ENCODE data around the gene ADAM12. TPM values are rescaled to one million over a fixed set of nuclear protein-coding genes. Genes with fewer than 3 reads are reported as not detected.

ADAM12 gene
- total and polyA plus RNA-seq, 4 donors, result 0.03 to 0.33 (median 0.19) TPM

GRCh38 chr10:126021833-126022500, 366.3 kb downstream of the ADAM12 start:
- Histone ChIP-seq H3K27me3 (ENCODE audit: control insufficient read depth in 4 of 4, insufficient read depth in 4 of 4, low read length in 3 of 4) (peaks cover 0 to 5% (median 0%) of the 10 kb centered on the region in 4 donors), H3K4me1 (ENCODE audit: control insufficient read depth in 4 of 4, insufficient read depth in 4 of 4, low read length in 3 of 4) (no peaks in the 10 kb centered on the region), H3K9me3 (ENCODE audit: control insufficient read depth in 4 of 4, low read length in 3 of 4) (no peaks in the 10 kb centered on the region), H3K4me3 (ENCODE audit: low read depth in 1 of 3, low read length in 3 of 3) (no peak overlapping the region), H3K27ac (ENCODE audit: low read depth in 1 of 2, low read length in 2 of 2) (no peak overlapping the region), H3K9ac (ENCODE audit: low read depth in 1 of 2, low read length in 2 of 2) (no peak overlapping the region), H3K36me3 (ENCODE audit: control insufficient read depth in 4 of 4, insufficient read depth in 3 of 4, low read depth in 1 of 4, low read length in 3 of 4) (no peaks in the 10 kb centered on the region)
- no peak for DNase-seq (ENCODE audit: low spot score)
- TF ChIP-seq MAX (IDR thresholded peaks at IDR 0.05) (no peak), SP1 (IDR thresholded peaks at IDR 0.05) (no peak), RAD21 (IDR thresholded peaks at IDR 0.05) (no peak), TAF1 (conservative IDR thresholded peaks at IDR 0.05) (no peak), YY1 (IDR thresholded peaks at IDR 0.05) (no peak), HNF4G (IDR thresholded peaks at IDR 0.05) (no peak), REST (IDR thresholded peaks at IDR 0.05) (no peak), ATF3 (IDR thresholded peaks at IDR 0.05) (no peak), FOXA1 (IDR thresholded peaks at IDR 0.05) (no peak), NR2F2 (IDR thresholded peaks at IDR 0.05) (no peak), FOXA2 (IDR thresholded peaks at IDR 0.05) (no peak)
- WGBS, result 58% methylated on average over 5 of the region's 5 CpGs

- DNase-seq (ENCODE audit: low spot score), result no peak
- Histone ChIP-seq H3K36me3 (ENCODE audit: control insufficient read depth in 4 of 4, insufficient read depth in 3 of 4, low read depth in 1 of 4, low read length in 3 of 4) (no peaks in the 10 kb centered on the region), H3K4me1 (ENCODE audit: control insufficient read depth in 4 of 4, insufficient read depth in 4 of 4, low read length in 3 of 4) (no peaks in the 10 kb centered on the region), H3K9ac (ENCODE audit: low read depth in 1 of 2, low read length in 2 of 2) (no peak overlapping the region), H3K27me3 (ENCODE audit: control insufficient read depth in 4 of 4, insufficient read depth in 4 of 4, low read length in 3 of 4) (peaks cover 0 to 9% (median 0%) of the 10 kb centered on the region in 4 donors), H3K27ac (ENCODE audit: low read depth in 1 of 2, low read length in 2 of 2) (no peak overlapping the region), H3K9me3 (ENCODE audit: control insufficient read depth in 4 of 4, low read length in 3 of 4) (no peaks in the 10 kb centered on the region), H3K4me3 (ENCODE audit: low read depth in 1 of 3, low read length in 3 of 3) (no peak overlapping the region)
- TF ChIP-seq REST (IDR thresholded peaks at IDR 0.05) (no peak), MAX (IDR thresholded peaks at IDR 0.05) (no peak), FOXA1 (IDR thresholded peaks at IDR 0.05) (no peak), TAF1 (conservative IDR thresholded peaks at IDR 0.05) (no peak), YY1 (IDR thresholded peaks at IDR 0.05) (no peak), ATF3 (IDR thresholded peaks at IDR 0.05) (no peak), JUND (IDR thresholded peaks at IDR 0.05) (no peak), FOXA2 (IDR thresholded peaks at IDR 0.05) (no peak)
- 60% methylated on average over 2 of the region's 2 CpGs for WGBS
Measured at GRCh38 chr10:126017961-126018560, 370.2 kb downstream of the ADAM12 start.

Measured in liver (tissue), 9 donors.